HEK293 (cell line): ENCODE measurements around the gene BOC.
A peak's percentile ranks its signal among the peaks of the same experiment; 100 is the strongest.

Experiments used
- CTCF ChIA-PET: fragments of 350-600 bp; formaldehyde crosslinking; extraction: SDS; loops from one replicate; lab custom pipeline; 2021; ENCODE audit warnings: antibody characterized with exemption; lab: Yijun Ruan, JAX
- POLR2A ChIA-PET: fragments of 300-600 bp; formaldehyde crosslinking; extraction: SDS; loops from one replicate; lab custom pipeline; 2020; ENCODE audit warnings: antibody characterized with exemption, inconsistent platforms; lab: Yijun Ruan, JAX
- H3K27ac ChIP-seq: fragments of 200-500 bp; sonication (Bioruptor generic); 2 replicates; pipeline ENCODE4 v1.5.1; 2014; ENCODE audit warnings: low read depth, low read length, control low read depth, inconsistent platforms; ENCODE audit errors: extremely low read depth
- H3K36me3 ChIP-seq, 2 experiments: fragments of 200-500 bp in 1 of 2; sonication (Bioruptor generic) in 1 of 2; 1 replicate in 1 of 2; 2 replicates in 1 of 2; pipeline ENCODE4 v1.5.1; 2014 to 2017; ENCODE audit warnings: inconsistent platforms in 2 of 2, low read length in 2 of 2; ENCODE audit not compliant: control insufficient read depth in 2 of 2, insufficient read depth in 1 of 2
- H3K4me1 ChIP-seq: fragments of 200-500 bp; sonication (Bioruptor generic); 2 replicates; pipeline ENCODE4 v1.5.1; 2014; ENCODE audit warnings: mild to moderate bottlenecking, low read length, inconsistent platforms; ENCODE audit not compliant: control insufficient read depth, insufficient read depth
- H3K4me3 ChIP-seq: 2 replicates; pipeline ENCODE4 v1.5.1; 2011; ENCODE audit warnings: low read depth, mild to moderate bottlenecking, control low read depth, low read length, moderate library complexity
- H3K9me3 ChIP-seq: fragments of 200-500 bp; sonication (Bioruptor generic); 2 replicates; pipeline ENCODE4 v1.5.1; 2014; ENCODE audit warnings: low read depth, low read length, inconsistent platforms; ENCODE audit not compliant: control insufficient read depth, insufficient read depth
- HOXD13 ChIP-seq: sonication (generic); formaldehyde crosslinking; IDR thresholded peaks from 2 replicates; pipeline ENCODE4 v1.8.0; 2022; ENCODE audit warnings: missing genetic modification reagents, borderline replicate concordance
- MYNN ChIP-seq: fragments of 450-650 bp; formaldehyde crosslinking; IDR thresholded peaks from 2 replicates; pipeline ENCODE4 v1.5.1; 2016; ENCODE audit warnings: missing biosample characterization, missing genetic modification characterization, borderline replicate concordance
- PATZ1 ChIP-seq: fragments of 450-650 bp; formaldehyde crosslinking; IDR thresholded peaks from 2 replicates; pipeline ENCODE4 v1.5.1; 2016; ENCODE audit warnings: missing biosample characterization, missing genetic modification characterization
- PRDM1 ChIP-seq: fragments of 450-650 bp; formaldehyde crosslinking; IDR thresholded peaks from 2 replicates; pipeline ENCODE4; 2016; ENCODE audit warnings: missing biosample characterization, missing genetic modification characterization
- ZBTB20 ChIP-seq: fragments of 450-650 bp; formaldehyde crosslinking; IDR thresholded peaks from 2 replicates; pipeline ENCODE4 v1.5.1; 2016; ENCODE audit warnings: missing biosample characterization, missing genetic modification characterization
- ZBTB26 ChIP-seq: fragments of 450-650 bp; formaldehyde crosslinking; optimal IDR thresholded peaks from 2 replicates; pipeline ENCODE3; 2016; ENCODE audit warnings: missing biosample characterization, mild to moderate bottlenecking, missing genetic modification characterization
- ZBTB8A ChIP-seq: fragments of 450-650 bp; formaldehyde crosslinking; IDR thresholded peaks from 2 replicates; pipeline ENCODE4 v1.5.1; 2016; ENCODE audit warnings: missing biosample characterization, missing genetic modification characterization
- ZFHX2 ChIP-seq: fragments of 450-650 bp; formaldehyde crosslinking; conservative IDR thresholded peaks from 2 replicates; pipeline ENCODE4 v1.5.1; 2016; ENCODE audit warnings: missing biosample characterization, missing genetic modification characterization
- ZIC2 ChIP-seq: fragments of 450-650 bp; formaldehyde crosslinking; IDR thresholded peaks from 2 replicates; pipeline ENCODE4 v1.5.1; 2016; ENCODE audit warnings: missing biosample characterization, missing genetic modification characterization
- ZNF140 ChIP-seq: fragments of 450-650 bp; formaldehyde crosslinking; IDR thresholded peaks from 2 replicates; pipeline ENCODE4 v1.5.1; 2016; ENCODE audit warnings: missing biosample characterization, missing genetic modification characterization
- ZNF175 ChIP-seq: fragments of 450-650 bp; formaldehyde crosslinking; IDR thresholded peaks from 2 replicates; pipeline ENCODE4 v1.5.1; 2016; ENCODE audit warnings: missing biosample characterization, missing genetic modification characterization
- ZNF266 ChIP-seq: fragments of 450-650 bp; formaldehyde crosslinking; IDR thresholded peaks from 2 replicates; pipeline ENCODE4 v1.5.1; 2016; ENCODE audit warnings: missing biosample characterization, missing genetic modification characterization, low read depth
- ZNF335 ChIP-seq: fragments of 450-650 bp; formaldehyde crosslinking; conservative IDR thresholded peaks from 2 replicates; pipeline ENCODE4 v1.5.1; 2016; ENCODE audit warnings: missing biosample characterization, missing genetic modification characterization
- ZNF341 ChIP-seq: fragments of 450-650 bp; formaldehyde crosslinking; IDR thresholded peaks from 2 replicates; pipeline ENCODE4; 2016; ENCODE audit warnings: low read depth, missing biosample characterization, missing genetic modification characterization
- ZNF394 ChIP-seq: fragments of 450-650 bp; formaldehyde crosslinking; IDR thresholded peaks from 2 replicates; pipeline ENCODE4 v1.5.1; 2016; ENCODE audit warnings: missing biosample characterization, missing genetic modification characterization, mild to moderate bottlenecking, moderate library complexity, borderline replicate concordance
- ZNF660 ChIP-seq: fragments of 450-650 bp; IDR thresholded peaks from 2 replicates; pipeline ENCODE4 v1.5.1; 2018; ENCODE audit warnings: missing biosample characterization, mild to moderate bottlenecking, missing genetic modification characterization
- ZNF692 ChIP-seq: fragments of 450-650 bp; formaldehyde crosslinking; IDR thresholded peaks from 2 replicates; pipeline ENCODE4 v1.5.1; 2016; ENCODE audit warnings: missing biosample characterization, missing genetic modification characterization
- ZNF777 ChIP-seq: fragments of 450-650 bp; formaldehyde crosslinking; IDR thresholded peaks from 2 replicates; pipeline ENCODE4 v1.5.1; 2017; ENCODE audit warnings: missing biosample characterization, missing genetic modification characterization, borderline replicate concordance
- ZNF830 ChIP-seq: fragments of 450-650 bp; IDR thresholded peaks from 2 replicates; pipeline ENCODE4 v1.5.0; 2018; ENCODE audit warnings: missing biosample characterization, missing genetic modification characterization, low read depth, mild to moderate bottlenecking, moderate library complexity
- TF ChIP-seq, protein P1 (sequence below): fragments of 450-650 bp; formaldehyde crosslinking; IDR thresholded peaks from 2 replicates; pipeline ENCODE4 v1.5.1; 2017; ENCODE audit warnings: missing biosample characterization, missing genetic modification characterization
- TF ChIP-seq, protein P2 (sequence below): fragments of 450-650 bp; formaldehyde crosslinking; IDR thresholded peaks from 2 replicates; pipeline ENCODE4 v1.5.1; 2016; ENCODE audit warnings: missing biosample characterization, missing genetic modification characterization
- TF ChIP-seq, protein P3 (sequence below): fragments of 450-650 bp; formaldehyde crosslinking; IDR thresholded peaks from 2 replicates; pipeline ENCODE4 v1.5.1; 2016; ENCODE audit warnings: missing biosample characterization, missing genetic modification characterization

The BOC gene

DNA sequence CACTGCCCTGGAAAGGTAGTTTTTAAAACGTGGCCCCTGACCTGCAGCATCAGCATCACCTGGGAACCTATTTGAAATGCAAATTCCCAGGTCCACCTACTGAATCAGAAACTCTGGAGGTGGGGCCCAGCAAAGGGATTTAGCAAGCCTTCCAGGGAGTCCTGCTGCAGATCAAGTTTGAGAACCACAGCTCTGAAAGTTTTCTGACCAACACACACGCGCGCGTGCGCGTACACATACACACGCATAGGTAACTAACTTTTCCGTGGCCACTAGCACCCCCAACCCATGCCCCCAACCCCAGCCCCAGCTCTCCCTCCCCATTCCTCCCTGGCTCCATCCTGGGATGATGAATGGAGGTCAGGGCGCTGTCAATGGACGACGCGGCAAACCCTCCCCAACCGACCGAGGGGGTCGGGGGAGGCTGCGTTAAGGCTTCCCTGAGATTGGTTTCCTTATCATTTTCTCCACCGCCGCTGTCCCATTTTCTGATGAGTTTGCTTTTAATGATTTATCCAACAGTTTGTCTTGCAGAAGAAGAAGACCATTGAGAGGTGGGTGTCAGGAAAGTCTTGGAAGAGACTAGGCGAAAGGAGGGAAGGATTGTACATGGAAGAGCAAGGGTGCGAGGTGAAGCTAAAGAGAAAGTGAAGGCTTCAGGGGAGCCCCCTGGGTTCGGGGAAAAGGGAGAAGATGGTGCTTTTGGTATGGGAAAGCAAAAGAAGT, 590 bp upstream of the BOC start:
- Histone ChIP-seq H3K36me3 (no peaks in the 10 kb centered on the region), H3K4me1 (peaks cover 4% of the 10 kb centered on the region; the same call in 1 of the 2 replicates), H3K27ac (peak overlapping the region; percentile 95), H3K9me3 (no peaks in the 10 kb centered on the region), H3K4me3 (peak overlapping the region; percentile 82)
- ChIA-PET POLR2A (interaction anchor here (0.5 to 1.3 kb wide), 2 partner anchors 9 to 502 kb away, joined by 3 to 4 read pairs; no protein-coding TSS in a partner anchor), CTCF (interaction anchor here (0.7 to 0.9 kb wide), 2 partner anchors 74 to 79 kb away, joined by 3 read pairs; no protein-coding TSS in a partner anchor)
- no peak for TF ChIP-seq ZNF140
- peak; percentile 75 for TF ChIP-seq ZNF341 (tag by site-specific recombination)
- TF ChIP-seq PRDM1 (tag by site-specific recombination) = peak; percentile 42; the same call in 1 of the 2 replicates

DNA sequence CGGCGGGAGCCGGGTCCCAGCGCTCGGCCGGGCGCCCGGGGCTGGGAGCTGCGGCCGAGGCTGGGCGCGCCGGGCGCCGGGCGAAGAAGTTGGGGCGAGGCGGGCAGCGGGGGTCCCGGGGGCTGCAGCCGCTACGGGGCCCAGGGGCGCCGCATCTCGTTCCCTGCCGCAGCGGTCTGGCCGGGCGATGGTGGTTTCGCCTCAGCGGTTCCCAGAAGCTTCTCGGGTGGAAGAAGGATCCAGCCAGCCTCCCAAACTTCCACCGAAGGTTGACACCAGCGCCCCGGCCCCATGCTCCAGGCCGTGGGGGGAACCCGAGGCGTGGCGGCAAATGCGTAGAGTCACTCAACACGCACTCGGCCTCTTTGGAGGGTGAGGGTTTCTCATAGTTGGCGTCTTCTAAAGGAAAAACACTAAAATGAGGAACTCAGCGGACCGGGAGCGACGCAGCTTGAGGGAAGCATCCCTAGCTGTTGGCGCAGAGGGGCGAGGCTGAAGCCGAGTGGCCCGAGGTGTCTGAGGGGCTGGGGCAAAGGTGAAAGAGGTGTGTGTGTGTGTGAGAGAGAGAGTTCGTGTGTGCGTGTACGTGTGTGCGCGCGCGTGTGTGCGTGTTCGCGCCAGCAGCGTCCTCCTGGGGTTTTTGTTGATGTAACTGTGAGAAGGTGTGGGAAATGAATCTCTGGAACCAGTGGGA, 940 bp downstream of the BOC start:
- ChIA-PET CTCF (no interaction called here), POLR2A (no interaction called here)
- H3K36me3 ChIP-seq = peaks cover 0 to 12% of the 10 kb centered on the region in 2 experiments; a peak in 2 of 3 replicates
- peak overlapping the region; percentile 82 for H3K4me3 ChIP-seq
- peaks cover 4% of the 10 kb centered on the region; the same call in 1 of the 2 replicates for H3K4me1 ChIP-seq
- H3K9me3 ChIP-seq = no peaks in the 10 kb centered on the region
- peak overlapping the region; percentile 95 for H3K27ac ChIP-seq
- TF ChIP-seq ZNF175 (tag by site-specific recombination) (no peak), ZNF777 (peak; percentile 59; the same call in 1 of the 2 replicates), ZNF266 (no peak; the same call in 1 of the 2 replicates), ZIC2 (0 out of 2 replicates have a peak, but pooled peaks have one; percentile 39), ZBTB8A (tag by site-specific recombination) (0 out of 2 replicates have a peak, but pooled peaks have one; percentile 15), MYNN (tag by site-specific recombination) (0 out of 2 replicates have a peak, but pooled peaks have one; percentile 43), PRDM1 (tag by site-specific recombination) (peak; percentile 31; the same call in 1 of the 2 replicates), ZBTB26 (tag by site-specific recombination) (peak; percentile 80), ZNF660 (tag by site-specific recombination) (no peak), ZNF335 (tag by site-specific recombination) (peak; percentile 43), ZNF830 (no peak), ZFHX2 (tag by site-specific recombination) (0 out of 2 replicates have a peak, but pooled peaks have one; percentile 16), PATZ1 (tag by site-specific recombination) (0 out of 2 replicates have a peak, but pooled peaks have one; percentile 29), ZBTB20 (peak; percentile 69; the same call in 1 of the 2 replicates), ZNF692 (0 out of 2 replicates have a peak, but pooled peaks have one; percentile 25), HOXD13 (CRISPR knock-in tag) (no peak), ZNF394 (tag by site-specific recombination) (no peak)
- TF ChIP-seq, protein P1, sequence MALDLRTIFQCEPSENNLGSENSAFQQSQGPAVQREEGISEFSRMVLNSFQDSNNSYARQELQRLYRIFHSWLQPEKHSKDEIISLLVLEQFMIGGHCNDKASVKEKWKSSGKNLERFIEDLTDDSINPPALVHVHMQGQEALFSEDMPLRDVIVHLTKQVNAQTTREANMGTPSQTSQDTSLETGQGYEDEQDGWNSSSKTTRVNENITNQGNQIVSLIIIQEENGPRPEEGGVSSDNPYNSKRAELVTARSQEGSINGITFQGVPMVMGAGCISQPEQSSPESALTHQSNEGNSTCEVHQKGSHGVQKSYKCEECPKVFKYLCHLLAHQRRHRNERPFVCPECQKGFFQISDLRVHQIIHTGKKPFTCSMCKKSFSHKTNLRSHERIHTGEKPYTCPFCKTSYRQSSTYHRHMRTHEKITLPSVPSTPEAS (tag by site-specific recombination) = peak; percentile 98
- TF ChIP-seq, protein P2, sequence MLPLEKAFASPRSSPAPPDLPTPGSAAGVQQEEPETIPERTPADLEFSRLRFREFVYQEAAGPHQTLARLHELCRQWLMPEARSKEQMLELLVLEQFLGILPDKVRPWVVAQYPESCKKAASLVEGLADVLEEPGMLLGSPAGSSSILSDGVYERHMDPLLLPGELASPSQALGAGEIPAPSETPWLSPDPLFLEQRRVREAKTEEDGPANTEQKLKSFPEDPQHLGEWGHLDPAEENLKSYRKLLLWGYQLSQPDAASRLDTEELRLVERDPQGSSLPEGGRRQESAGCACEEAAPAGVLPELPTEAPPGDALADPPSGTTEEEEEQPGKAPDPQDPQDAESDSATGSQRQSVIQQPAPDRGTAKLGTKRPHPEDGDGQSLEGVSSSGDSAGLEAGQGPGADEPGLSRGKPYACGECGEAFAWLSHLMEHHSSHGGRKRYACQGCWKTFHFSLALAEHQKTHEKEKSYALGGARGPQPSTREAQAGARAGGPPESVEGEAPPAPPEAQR (tag by site-specific recombination) = no peak
- TF ChIP-seq, protein P3, sequence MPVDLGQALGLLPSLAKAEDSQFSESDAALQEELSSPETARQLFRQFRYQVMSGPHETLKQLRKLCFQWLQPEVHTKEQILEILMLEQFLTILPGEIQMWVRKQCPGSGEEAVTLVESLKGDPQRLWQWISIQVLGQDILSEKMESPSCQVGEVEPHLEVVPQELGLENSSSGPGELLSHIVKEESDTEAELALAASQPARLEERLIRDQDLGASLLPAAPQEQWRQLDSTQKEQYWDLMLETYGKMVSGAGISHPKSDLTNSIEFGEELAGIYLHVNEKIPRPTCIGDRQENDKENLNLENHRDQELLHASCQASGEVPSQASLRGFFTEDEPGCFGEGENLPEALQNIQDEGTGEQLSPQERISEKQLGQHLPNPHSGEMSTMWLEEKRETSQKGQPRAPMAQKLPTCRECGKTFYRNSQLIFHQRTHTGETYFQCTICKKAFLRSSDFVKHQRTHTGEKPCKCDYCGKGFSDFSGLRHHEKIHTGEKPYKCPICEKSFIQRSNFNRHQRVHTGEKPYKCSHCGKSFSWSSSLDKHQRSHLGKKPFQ = 0 out of 2 replicates have a peak, but pooled peaks have one; percentile 27
